GM12864 (cell line): Measurements from ENCODE around the gene WNT10A.
"Not testable (repeated sequence)": the region's sequence is repeated elsewhere in the genome, so short reads cannot be mapped to it uniquely, and the experiment has no call there.

Experiments used
- DNase-seq: peaks from one replicate; pipeline ENCODE4 v3.0.0-alpha.2; 2011; ENCODE audit warnings: low read depth
- H3K4me3 ChIP-seq: 2 replicates; pipeline ENCODE4 v1.5.1; 2011; ENCODE audit warnings: mild to moderate bottlenecking, low read depth, low read length, control low read depth
- TF ChIP-seq, protein P1 (sequence below): IDR thresholded peaks from 2 replicates; pipeline ENCODE4 v1.5.1; 2011; ENCODE audit warnings: low read depth, mild to moderate bottlenecking, moderate library complexity, low read length, control low read depth, inconsistent platforms; ENCODE audit errors: missing control alignments

Gene WNT10A

DNA sequence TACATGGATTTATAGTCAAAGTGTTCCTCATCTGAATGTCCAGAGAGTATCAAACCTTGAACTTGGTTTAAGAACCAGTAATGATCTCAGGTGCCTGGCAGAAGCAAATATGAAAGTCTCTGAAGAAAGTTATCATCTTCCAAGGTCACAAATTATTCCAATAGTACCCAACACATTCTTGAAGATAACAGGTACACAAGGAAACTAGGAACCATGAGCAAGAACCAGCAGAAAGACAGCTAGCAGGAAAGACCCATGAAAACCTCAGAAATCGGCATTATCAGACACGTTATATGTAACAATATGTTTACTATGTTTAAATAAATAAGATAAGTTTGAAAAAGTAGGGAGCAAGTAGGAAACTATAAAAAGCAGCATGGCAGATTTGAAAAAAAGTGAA is 43.2 kb upstream of the WNT10A start:
- DNase-seq, result no peak
- TF ChIP-seq, protein P1, sequence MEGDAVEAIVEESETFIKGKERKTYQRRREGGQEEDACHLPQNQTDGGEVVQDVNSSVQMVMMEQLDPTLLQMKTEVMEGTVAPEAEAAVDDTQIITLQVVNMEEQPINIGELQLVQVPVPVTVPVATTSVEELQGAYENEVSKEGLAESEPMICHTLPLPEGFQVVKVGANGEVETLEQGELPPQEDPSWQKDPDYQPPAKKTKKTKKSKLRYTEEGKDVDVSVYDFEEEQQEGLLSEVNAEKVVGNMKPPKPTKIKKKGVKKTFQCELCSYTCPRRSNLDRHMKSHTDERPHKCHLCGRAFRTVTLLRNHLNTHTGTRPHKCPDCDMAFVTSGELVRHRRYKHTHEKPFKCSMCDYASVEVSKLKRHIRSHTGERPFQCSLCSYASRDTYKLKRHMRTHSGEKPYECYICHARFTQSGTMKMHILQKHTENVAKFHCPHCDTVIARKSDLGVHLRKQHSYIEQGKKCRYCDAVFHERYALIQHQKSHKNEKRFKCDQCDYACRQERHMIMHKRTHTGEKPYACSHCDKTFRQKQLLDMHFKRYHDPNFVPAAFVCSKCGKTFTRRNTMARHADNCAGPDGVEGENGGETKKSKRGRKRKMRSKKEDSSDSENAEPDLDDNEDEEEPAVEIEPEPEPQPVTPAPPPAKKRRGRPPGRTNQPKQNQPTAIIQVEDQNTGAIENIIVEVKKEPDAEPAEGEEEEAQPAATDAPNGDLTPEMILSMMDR, result no peak
- H3K4me3 ChIP-seq, result no peak overlapping the region

DNA sequence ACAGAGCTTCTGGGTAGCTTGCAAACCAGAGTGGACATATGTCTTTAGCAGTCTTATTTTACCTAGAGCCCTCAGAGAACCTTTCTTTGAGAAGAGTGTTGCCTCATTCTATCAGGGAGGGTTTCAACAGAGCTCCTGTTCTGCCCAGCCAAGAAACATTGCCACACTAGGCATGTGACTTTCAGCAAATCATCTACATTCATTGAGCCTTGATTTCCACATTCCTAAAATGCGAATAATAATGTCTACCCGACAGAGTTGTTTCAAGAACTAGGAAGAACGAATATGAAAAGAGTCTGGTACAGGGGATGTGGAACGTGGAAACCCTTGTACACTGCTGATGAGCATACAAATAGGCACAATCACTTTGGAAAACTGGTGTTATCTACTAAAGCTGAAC is 41.2 kb upstream of the WNT10A start:
- TF ChIP-seq, protein P1, result no peak
- DNase-seq, result no peak

DNA sequence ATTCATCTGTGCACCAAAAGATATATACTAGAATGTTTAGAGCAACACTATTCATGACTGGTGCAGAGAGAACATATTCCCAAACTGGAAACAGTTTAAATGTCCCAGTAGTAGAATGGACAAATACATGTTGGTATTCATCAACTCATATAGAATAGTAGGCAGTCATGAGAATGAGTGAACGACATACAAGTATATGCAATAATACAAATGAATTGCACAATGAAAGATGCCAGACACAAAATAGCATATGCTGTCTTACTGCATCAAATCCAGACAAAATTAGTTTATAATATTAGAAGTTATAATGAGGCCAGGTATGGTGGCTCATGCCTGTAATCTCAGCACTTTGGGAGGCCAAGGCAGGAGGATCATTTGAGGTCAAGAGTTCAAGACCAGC is 40.8 kb upstream of the WNT10A start:
- TF ChIP-seq, protein P1, result no peak
- no peak overlapping the region for H3K4me3 ChIP-seq
- DNase-seq, result no peak

More for the DNA sequence above, 41.2 kb upstream of the WNT10A start:
- no peak overlapping the region for H3K4me3 ChIP-seq

DNA sequence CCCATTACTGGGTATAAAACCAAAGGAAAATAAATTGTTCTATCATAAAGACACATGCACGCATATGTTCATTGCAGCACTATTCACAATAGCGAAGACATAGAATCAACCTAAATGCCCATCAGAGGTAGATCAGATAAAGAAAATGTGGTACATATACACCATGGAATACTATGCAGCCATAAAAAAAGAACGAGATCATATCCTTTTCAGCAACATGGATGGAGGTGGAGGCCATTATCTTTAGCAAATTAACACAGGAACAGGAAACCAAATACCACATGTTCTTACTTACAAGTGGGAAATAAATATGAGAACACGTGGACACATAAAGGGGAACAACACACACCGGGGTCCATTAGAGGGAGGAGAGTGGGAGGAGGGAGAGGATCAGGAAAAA is 36.3 kb upstream of the WNT10A start:
- H3K4me3 ChIP-seq, DNase-seq: not testable (repeated sequence)

DNA sequence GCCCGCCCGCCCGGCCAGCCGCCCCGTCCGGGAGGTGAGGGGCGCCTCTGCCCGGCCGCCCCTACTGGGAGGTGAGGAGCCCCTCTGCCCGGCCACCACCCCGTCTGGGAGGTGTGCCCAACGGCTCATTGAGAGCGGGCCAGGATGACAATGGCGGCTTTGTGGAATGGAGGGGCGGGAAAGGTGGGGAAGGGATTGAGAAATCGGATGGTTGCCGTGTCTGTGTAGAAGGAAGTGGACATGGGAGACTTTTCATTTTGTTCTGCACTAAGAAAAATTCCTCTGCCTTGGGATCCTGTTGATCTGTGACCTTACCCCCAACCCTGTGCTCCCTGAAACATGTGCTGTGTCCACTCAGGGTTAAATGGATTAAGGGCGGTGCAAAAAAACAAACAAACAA is 33.7 kb upstream of the WNT10A start:
- DNase-seq, result not testable (repeated sequence)

DNA sequence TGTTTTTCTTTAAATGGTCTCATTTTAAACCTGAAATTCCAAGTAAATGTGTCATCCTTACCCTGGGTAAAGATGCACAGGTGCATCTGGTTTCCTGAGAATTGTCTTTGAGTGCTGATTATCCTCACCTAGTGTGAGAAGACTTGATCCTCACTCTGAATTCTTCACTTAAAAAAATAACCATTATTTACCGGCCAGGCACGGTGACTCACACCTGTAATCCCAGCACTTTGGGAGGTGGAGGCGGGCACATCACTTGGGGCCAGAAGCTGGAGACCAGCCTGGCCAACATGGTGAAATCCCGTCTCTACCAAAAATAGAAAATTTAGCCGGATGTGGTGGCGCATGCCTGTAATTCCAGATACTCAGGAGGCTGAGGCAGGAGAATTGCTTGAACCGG is 30.9 kb upstream of the WNT10A start:
- TF ChIP-seq, protein P1, result no peak
- DNase-seq, result no peak
- H3K4me3 ChIP-seq, result no peak overlapping the region

More for the DNA sequence above, 33.7 kb upstream of the WNT10A start:
- not testable (repeated sequence) for H3K4me3 ChIP-seq

DNA sequence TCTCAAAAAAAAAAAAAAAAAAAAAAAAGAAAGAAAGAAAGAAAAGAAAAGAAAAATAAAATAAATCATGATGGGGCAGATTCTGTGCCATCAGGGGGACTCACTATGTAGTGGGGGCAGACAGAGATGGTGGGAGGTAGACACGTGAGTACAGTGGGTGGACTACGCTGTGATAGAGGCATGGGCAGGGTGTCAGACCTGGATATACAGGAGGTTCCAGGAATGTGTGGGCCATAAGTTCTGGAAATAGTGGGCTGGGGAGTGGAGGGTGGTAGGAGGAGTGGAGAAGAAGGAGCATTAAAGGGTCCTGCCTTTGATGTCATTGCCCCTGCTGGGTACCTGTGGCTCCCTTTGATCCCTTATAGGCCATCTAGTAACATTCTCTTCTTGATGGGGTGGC is 29.9 kb upstream of the WNT10A start:
- no peak overlapping the region for H3K4me3 ChIP-seq
- DNase-seq, result no peak
- TF ChIP-seq, protein P1, result no peak

DNA sequence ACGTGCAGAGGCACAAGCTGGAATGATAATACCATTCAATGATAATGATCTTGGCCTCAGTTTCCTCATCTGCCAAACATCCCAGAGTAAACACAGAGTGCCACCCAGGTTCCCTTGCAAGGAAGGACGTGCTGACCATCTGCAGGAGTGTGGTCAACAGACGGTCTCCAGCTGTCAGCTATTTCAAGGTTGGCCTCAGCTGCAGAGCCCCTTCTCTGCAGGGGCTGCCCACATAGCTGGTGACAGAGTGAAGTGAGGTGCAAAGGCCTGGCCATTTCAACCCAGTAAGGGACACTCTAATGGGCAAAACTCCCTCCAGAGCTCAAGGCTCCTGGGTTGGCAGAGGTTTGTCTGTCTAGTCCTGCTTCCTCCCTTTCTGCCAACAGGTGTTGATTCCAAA is 29.4 kb upstream of the WNT10A start:
- DNase-seq, result no peak
- no peak overlapping the region for H3K4me3 ChIP-seq
- TF ChIP-seq, protein P1, result no peak
